Measurements from ENCODE around the gene ITGA1. TPM values are rescaled to one million over a fixed set of nuclear protein-coding genes. Genes with fewer than 3 reads are reported as not detected.

ITGA1 gene
- total and polyA plus RNA-seq, 2 of the 13 experiments (the other 11 are each of a cell fraction or from before 2014, with no cell fraction given) = 23.1 to 28.6 TPM

DNA sequence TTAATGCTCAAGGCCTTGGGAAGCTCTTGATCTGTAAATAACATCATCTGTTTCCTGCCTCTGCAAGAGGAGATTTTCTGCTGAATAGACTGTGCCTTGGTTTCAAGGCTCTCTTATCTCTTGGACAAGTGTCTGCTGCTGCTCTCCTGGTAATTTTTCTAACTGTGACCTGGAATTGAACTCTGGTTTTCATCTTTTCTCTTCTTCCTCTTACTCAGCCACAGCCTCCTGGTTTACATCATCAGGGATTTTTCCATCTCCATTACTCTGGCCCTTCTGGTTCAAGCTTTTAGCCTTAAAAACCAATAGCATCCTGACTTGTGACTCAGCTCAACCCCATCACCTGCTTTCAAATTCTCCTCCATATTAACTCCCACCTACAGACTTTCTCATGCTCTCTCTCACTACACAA lies 49.6 kb upstream of the ITGA1 start:
- no peaks in the 10 kb centered on the region for H3K9me3 ChIP-seq (ENCODE audit: low read length)
- DNase-seq (ENCODE audit: low spot score) = no peak
- ChIA-PET CTCF (ENCODE audit: low intra/inter-chr PET ratio, low total read pairs) (no interaction called here), POLR2A (no interaction called here)
- ATAC-seq = no peak
- no peak overlapping the region for H2AFZ ChIP-seq (ENCODE audit: low read length)
- no peaks in the 10 kb centered on the region for H4K20me1 ChIP-seq (ENCODE audit: insufficient read depth, low read length)
- no peaks in the 10 kb centered on the region for H3K4me1 ChIP-seq (ENCODE audit: insufficient read depth, low read length)
- in situ Hi-C loops (cut with HindIII; ENCODE audit: extremely low pct_ligation_motif_present, low pct_unique_long_range_greater_than_20kb) (no loop called here), intact Hi-C loops (cut with micrococcal nuclease; ENCODE audit: unreplicated experiment) (no loop called here)
- peaks cover 0 to 2% of the 10 kb centered on the region in 2 experiments; a peak in 1 of 5 replicates for H3K27me3 ChIP-seq (ENCODE audit: control insufficient read depth in 1 of 2, insufficient read depth in 2 of 2, low read length in 2 of 2)
- H3K27ac ChIP-seq (ENCODE audit: extremely low read length, insufficient read depth, low read length) = no peak overlapping the region
- TF ChIP-seq PITX1 (CRISPR knock-in tag; IDR thresholded peaks at IDR 0.05) (no peak), STAT5B (CRISPR knock-in tag; IDR thresholded peaks at IDR 0.05) (no peak), PCBP1 (IDR thresholded peaks at IDR 0.05; ENCODE audit: borderline replicate concordance, low read depth, low read length) (no peak), ELF4 (CRISPR knock-in tag; IDR thresholded peaks at IDR 0.05; ENCODE audit: borderline replicate concordance) (no peak)
- no peaks in the 10 kb centered on the region for H3K79me2 ChIP-seq (ENCODE audit: insufficient read depth, low read length)
- FAIRE-seq = no peak
- H3K36me3 ChIP-seq (replicated peaks in 1 of 2; ENCODE audit: control insufficient read depth in 1 of 2, insufficient read depth in 2 of 2, low read length in 2 of 2) = no peaks in the 10 kb centered on the region
- no peak overlapping the region for H3K4me3 ChIP-seq (replicated peaks in 1 of 3; ENCODE audit: insufficient read depth in 1 of 3, low read depth in 2 of 3, low read length in 3 of 3)
- H3K9ac ChIP-seq (ENCODE audit: insufficient read depth, low read depth, low read length) = no peak overlapping the region
- no peak overlapping the region for H3K4me2 ChIP-seq (ENCODE audit: low read depth, low read length)
- BruUV-seq (replicated peaks) = no TSS peak

GRCh38 chr5:52740007-52740406 lies 47.7 kb upstream of the ITGA1 start:
- Histone ChIP-seq H3K4me3 (replicated peaks in 1 of 3; ENCODE audit: insufficient read depth in 1 of 3, low read depth in 2 of 3, low read length in 3 of 3) (no peak overlapping the region), H3K4me2 (ENCODE audit: low read depth, low read length) (no peak overlapping the region), H4K20me1 (ENCODE audit: insufficient read depth, low read length) (no peaks in the 10 kb centered on the region), H2AFZ (ENCODE audit: low read length) (no peak overlapping the region), H3K9me3 (ENCODE audit: low read length) (no peaks in the 10 kb centered on the region), H3K27me3 (ENCODE audit: control insufficient read depth in 1 of 2, insufficient read depth in 2 of 2, low read length in 2 of 2) (peaks cover 0 to 2% of the 10 kb centered on the region in 2 experiments; a peak in 1 of 5 replicates), H3K27ac (ENCODE audit: extremely low read length, insufficient read depth, low read length) (no peak overlapping the region), H3K36me3 (replicated peaks in 1 of 2; ENCODE audit: control insufficient read depth in 1 of 2, insufficient read depth in 2 of 2, low read length in 2 of 2) (no peaks in the 10 kb centered on the region), H3K79me2 (ENCODE audit: insufficient read depth, low read length) (no peaks in the 10 kb centered on the region), H3K9ac (ENCODE audit: insufficient read depth, low read depth, low read length) (no peak overlapping the region), H3K4me1 (ENCODE audit: insufficient read depth, low read length) (no peaks in the 10 kb centered on the region)
- CTCF ChIA-PET (ENCODE audit: low intra/inter-chr PET ratio, low total read pairs) = no interaction called here
- no peak for DNase-seq (ENCODE audit: low spot score)
- 41% methylated on average over 2 of the region's 2 CpGs for WGBS (ENCODE audit: low lambda C conversion rate)
- no peak for ATAC-seq
- BruUV-seq (replicated peaks) = no TSS peak
- in situ Hi-C loops (cut with HindIII; ENCODE audit: extremely low pct_ligation_motif_present, low pct_unique_long_range_greater_than_20kb) (no loop called here), intact Hi-C loops (cut with micrococcal nuclease; ENCODE audit: unreplicated experiment) (no loop called here)
- no peak for FAIRE-seq
- POLR2A ChIA-PET = no interaction called here
- TF ChIP-seq RFX5 (IDR thresholded peaks at IDR 0.05; ENCODE audit: low read depth, low read length) = no peak
- TF ChIP-seq, protein P1, sequence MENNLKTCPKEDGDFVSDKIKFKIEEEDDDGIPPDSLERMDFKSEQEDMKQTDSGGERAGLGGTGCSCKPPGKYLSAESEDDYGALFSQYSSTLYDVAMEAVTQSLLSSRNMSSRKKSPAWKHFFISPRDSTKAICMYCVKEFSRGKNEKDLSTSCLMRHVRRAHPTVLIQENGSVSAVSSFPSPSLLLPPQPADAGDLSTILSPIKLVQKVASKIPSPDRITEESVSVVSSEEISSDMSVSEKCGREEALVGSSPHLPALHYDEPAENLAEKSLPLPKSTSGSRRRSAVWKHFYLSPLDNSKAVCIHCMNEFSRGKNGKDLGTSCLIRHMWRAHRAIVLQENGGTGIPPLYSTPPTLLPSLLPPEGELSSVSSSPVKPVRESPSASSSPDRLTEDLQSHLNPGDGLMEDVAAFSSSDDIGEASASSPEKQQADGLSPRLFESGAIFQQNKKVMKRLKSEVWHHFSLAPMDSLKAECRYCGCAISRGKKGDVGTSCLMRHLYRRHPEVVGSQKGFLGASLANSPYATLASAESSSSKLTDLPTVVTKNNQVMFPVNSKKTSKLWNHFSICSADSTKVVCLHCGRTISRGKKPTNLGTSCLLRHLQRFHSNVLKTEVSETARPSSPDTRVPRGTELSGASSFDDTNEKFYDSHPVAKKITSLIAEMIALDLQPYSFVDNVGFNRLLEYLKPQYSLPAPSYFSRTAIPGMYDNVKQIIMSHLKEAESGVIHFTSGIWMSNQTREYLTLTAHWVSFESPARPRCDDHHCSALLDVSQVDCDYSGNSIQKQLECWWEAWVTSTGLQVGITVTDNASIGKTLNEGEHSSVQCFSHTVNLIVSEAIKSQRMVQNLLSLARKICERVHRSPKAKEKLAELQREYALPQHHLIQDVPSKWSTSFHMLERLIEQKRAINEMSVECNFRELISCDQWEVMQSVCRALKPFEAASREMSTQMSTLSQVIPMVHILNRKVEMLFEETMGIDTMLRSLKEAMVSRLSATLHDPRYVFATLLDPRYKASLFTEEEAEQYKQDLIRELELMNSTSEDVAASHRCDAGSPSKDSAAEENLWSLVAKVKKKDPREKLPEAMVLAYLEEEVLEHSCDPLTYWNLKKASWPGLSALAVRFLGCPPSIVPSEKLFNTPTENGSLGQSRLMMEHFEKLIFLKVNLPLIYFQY (CRISPR knock-in tag; IDR thresholded peaks at IDR 0.05; ENCODE audit: borderline replicate concordance) = no peak
- TF ChIP-seq SIN3B (IDR thresholded peaks at IDR 0.05; ENCODE audit: low read length) = no peak
- TF ChIP-seq MED13 (CRISPR knock-in tag; IDR thresholded peaks at IDR 0.05) = no peak
- TF ChIP-seq ZNF335 (CRISPR knock-in tag; IDR thresholded peaks at IDR 0.05) = no peak
- TF ChIP-seq RBM22 (optimal IDR thresholded peaks at IDR 0.05; ENCODE audit: low read length) = no peak
- TF ChIP-seq PRDM15 (CRISPR knock-in tag; IDR thresholded peaks at IDR 0.05) = no peak
- TF ChIP-seq ZNF253 (CRISPR knock-in tag; IDR thresholded peaks at IDR 0.05; ENCODE audit: borderline replicate concordance) = no peak

Measured in HepG2 (cell line).